Transverse colon (tissue), 4 donors: ENCODE results near the gene GLUD1. TPM values are rescaled to one million over a fixed set of nuclear protein-coding genes. Genes with fewer than 3 reads are reported as not detected.

Source experiments
- DNase-seq: peaks from one replicate; pipeline ENCODE4 v3.0.0-alpha.2; 2019
- H3K27ac ChIP-seq, 4 donors: fragments of 200-600 bp; sonication (generic); 2 replicates each; pipeline ENCODE4 v1.5.1; 2016 to 2018; ENCODE audit warnings: inconsistent platforms in 4 of 4
- H3K27me3 ChIP-seq: fragments of 200-600 bp; sonication (generic); 2 replicates; pipeline ENCODE4 v1.5.1; 2017; ENCODE audit warnings: inconsistent platforms
- H3K36me3 ChIP-seq, 4 donors: fragments of 200-600 bp; sonication (generic); 2 replicates each; pipeline ENCODE4 v1.5.1; 2017 to 2019; ENCODE audit warnings: inconsistent platforms in 4 of 4
- H3K4me1 ChIP-seq, 4 donors: fragments of 200-600 bp; sonication (generic); 2 replicates each; pipeline ENCODE4 v1.5.1; 2017 to 2020; ENCODE audit warnings: inconsistent platforms in 4 of 4
- H3K4me3 ChIP-seq, 4 donors: fragments of 200-600 bp; sonication (generic); 1 replicate in 1 of 4; 2 replicates in 3 of 4; pipeline versions ENCODE4 v1.5.1 to v1.6.1; 2017 to 2019; ENCODE audit warnings: inconsistent platforms in 4 of 4
- H3K9me3 ChIP-seq, 2 donors: fragments of 200-600 bp; sonication (generic); 2 replicates each; pipeline ENCODE4 v1.5.1; 2017 to 2019; ENCODE audit warnings: inconsistent platforms in 2 of 2
- EP300 ChIP-seq: sonication (generic); formaldehyde crosslinking; IDR thresholded peaks from one replicate; pipeline ENCODE4 v1.6.1; 2017; ENCODE audit warnings: antibody characterized with exemption, low read depth
- POLR2A ChIP-seq: fragments of 450-650 bp; IDR thresholded peaks from one replicate; pipeline ENCODE4 v1.6.1; 2016; ENCODE audit warnings: antibody characterized with exemption, mild to moderate bottlenecking, moderate library complexity
- POLR2AphosphoS5 ChIP-seq, 3 donors: sonication (generic); formaldehyde crosslinking; IDR thresholded peaks; one replicate each; pipeline ENCODE4 v1.6.1; 2016; ENCODE audit warnings: antibody characterized with exemption in 3 of 3
- WGBS, 2 donors: methylation state at CpG; one replicate each; pipeline ENCODE4 v1.1.5; 2018; ENCODE audit warnings: low coverage in 1 of 2; 5-methylcytosine and 5-hydroxymethylcytosine counted together
- in situ Hi-C, 4 donors: fragments of 200-750 bp; cut with MboI; loops; one replicate each; pipeline versions ENCODE4 v1.15.0 to v1.15.1; 2017; ENCODE audit warnings: low sequenced_read_pairs in 3 of 4, low pct_ligation_motif_present in 1 of 4, low pct_unique_long_range_greater_than_20kb in 1 of 4
- intact Hi-C: fragments of 100-400 bp; cut with DNase I; formaldehyde crosslinking; loops from one replicate; pipeline ENCODE4 v1.15.1; 2023; ENCODE audit warnings: low total_unique reads
- total RNA-seq, 4 donors: library from RNA; depleted of rRNA; stranded (reverse); fragments of >200 nt; gene quantifications; one replicate each; pipeline ENCODE4 v1.1.0, GENCODE V29; 2016
- TF ChIP-seq, protein P1 (sequence below), 5 experiments: fragments of 200-600 bp in 3 of 5; fragments of 450-650 bp in 2 of 5; sonication (generic) in 3 of 5; IDR thresholded peaks; 1 replicate in 2 of 5; 2 replicates in 3 of 5; pipeline ENCODE4 v1.5.1; 2016 to 2017; ENCODE audit warnings: antibody characterized with exemption in 5 of 5, inconsistent platforms in 3 of 5, mild to moderate bottlenecking in 2 of 5, moderate library complexity in 1 of 5

GLUD1 gene
- total RNA-seq, 4 donors from 2014 or later = 150 to 293 (median 201) TPM

- no peak for DNase-seq
- intact Hi-C loops (no loop called here), in situ Hi-C loops (no loop called here)
- Histone ChIP-seq H3K9me3 (no peaks in the 10 kb centered on the region), H3K4me3 (no peak overlapping the region), H3K27ac (no peak overlapping the region), H3K27me3 (no peaks in the 10 kb centered on the region), H3K4me1 (no peaks in the 10 kb centered on the region), H3K36me3 (peaks cover 0 to 48% (median 19%) of the 10 kb centered on the region in 4 donors)
- 94 to 100% methylated on average over 1 of the region's 1 CpG for WGBS, 2 donors
- TF ChIP-seq POLR2AphosphoS5 (IDR thresholded peaks at IDR 0.05) (no peak), EP300 (no peak), POLR2A (no peak)
- TF ChIP-seq, protein P1, sequence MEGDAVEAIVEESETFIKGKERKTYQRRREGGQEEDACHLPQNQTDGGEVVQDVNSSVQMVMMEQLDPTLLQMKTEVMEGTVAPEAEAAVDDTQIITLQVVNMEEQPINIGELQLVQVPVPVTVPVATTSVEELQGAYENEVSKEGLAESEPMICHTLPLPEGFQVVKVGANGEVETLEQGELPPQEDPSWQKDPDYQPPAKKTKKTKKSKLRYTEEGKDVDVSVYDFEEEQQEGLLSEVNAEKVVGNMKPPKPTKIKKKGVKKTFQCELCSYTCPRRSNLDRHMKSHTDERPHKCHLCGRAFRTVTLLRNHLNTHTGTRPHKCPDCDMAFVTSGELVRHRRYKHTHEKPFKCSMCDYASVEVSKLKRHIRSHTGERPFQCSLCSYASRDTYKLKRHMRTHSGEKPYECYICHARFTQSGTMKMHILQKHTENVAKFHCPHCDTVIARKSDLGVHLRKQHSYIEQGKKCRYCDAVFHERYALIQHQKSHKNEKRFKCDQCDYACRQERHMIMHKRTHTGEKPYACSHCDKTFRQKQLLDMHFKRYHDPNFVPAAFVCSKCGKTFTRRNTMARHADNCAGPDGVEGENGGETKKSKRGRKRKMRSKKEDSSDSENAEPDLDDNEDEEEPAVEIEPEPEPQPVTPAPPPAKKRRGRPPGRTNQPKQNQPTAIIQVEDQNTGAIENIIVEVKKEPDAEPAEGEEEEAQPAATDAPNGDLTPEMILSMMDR (IDR thresholded peaks at IDR 0.05) = no peak
Observed at GRCh38 chr10:87068281-87068680, 26.4 kb downstream of the GLUD1 start.

DNA sequence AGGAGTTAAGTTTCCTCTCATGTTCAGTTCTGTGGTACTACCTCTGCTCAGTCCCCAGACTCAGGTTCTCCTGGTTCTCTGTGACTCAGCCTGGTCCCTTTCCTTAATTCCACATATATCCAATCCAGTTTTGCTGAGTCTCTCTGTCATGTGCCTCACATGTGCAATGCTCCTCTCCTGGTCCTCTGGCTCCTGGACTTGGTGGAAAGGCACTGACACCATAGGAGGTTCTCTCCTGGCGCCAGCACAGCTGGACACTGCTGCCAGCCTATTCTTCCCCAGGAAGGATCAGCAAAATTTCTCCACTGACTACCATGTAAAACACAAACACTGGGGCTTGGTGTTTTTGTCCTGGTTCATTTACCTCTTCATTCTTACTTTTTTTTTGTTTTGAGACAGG is 27.8 kb downstream of the GLUD1 start:
- Histone ChIP-seq H3K4me1 (no peaks in the 10 kb centered on the region), H3K4me3 (no peak overlapping the region), H3K9me3 (no peaks in the 10 kb centered on the region), H3K27ac (no peak overlapping the region), H3K36me3 (peaks cover 0 to 50% (median 25%) of the 10 kb centered on the region in 4 donors), H3K27me3 (no peaks in the 10 kb centered on the region)
- TF ChIP-seq, protein P1 (IDR thresholded peaks at IDR 0.05) = no peak
- TF ChIP-seq POLR2A (no peak), POLR2AphosphoS5 (IDR thresholded peaks at IDR 0.05) (no peak), EP300 (no peak)
- in situ Hi-C loops = no loop called here
- intact Hi-C loops = no loop called here
- DNase-seq = no peak
- WGBS, 2 donors = 93 to 100% methylated on average over 1 of the region's 1 CpG

GRCh38 chr10:87066178-87066577 is 28.5 kb downstream of the GLUD1 start:
- no peak for DNase-seq
- WGBS, 2 donors = 95 to 100% methylated on average over 1 to 2 of the region's 2 CpGs
- no peaks in the 10 kb centered on the region for H3K27me3 ChIP-seq
- no peak overlapping the region for H3K4me3 ChIP-seq
- H3K27ac ChIP-seq = no peak overlapping the region
- H3K36me3 ChIP-seq = peaks cover 0 to 57% (median 25%) of the 10 kb centered on the region in 4 donors
- intact Hi-C loops = no loop called here
- in situ Hi-C loops = no loop called here
- H3K4me1 ChIP-seq = no peaks in the 10 kb centered on the region
- H3K9me3 ChIP-seq = no peaks in the 10 kb centered on the region
- TF ChIP-seq POLR2A = no peak
- TF ChIP-seq, protein P1 (IDR thresholded peaks at IDR 0.05) = no peak

GRCh38 chr10:87064651-87065050 is 30.0 kb downstream of the GLUD1 start:
- Histone ChIP-seq H3K9me3 (no peaks in the 10 kb centered on the region), H3K4me1 (no peaks in the 10 kb centered on the region), H3K4me3 (no peak overlapping the region), H3K36me3 (peaks cover 0 to 72% (median 32%) of the 10 kb centered on the region in 4 donors), H3K27me3 (no peaks in the 10 kb centered on the region), H3K27ac (no peak overlapping the region)
- WGBS, 2 donors = 76 to 80% methylated on average over 4 to 5 of the region's 5 CpGs
- no peak for TF ChIP-seq POLR2AphosphoS5 (IDR thresholded peaks at IDR 0.05)
- no peak for TF ChIP-seq EP300
- no peak for DNase-seq
- intact Hi-C loops = no loop called here
- in situ Hi-C loops = no loop called here

GRCh38 chr10:87060280-87060928 is 34.2 kb downstream of the GLUD1 start:
- peaks cover 0 to 78% (median 37%) of the 10 kb centered on the region in 4 donors for H3K36me3 ChIP-seq
- 68 to 81% methylated on average over 3 to 6 of the region's 6 CpGs for WGBS, 2 donors

More at GRCh38 chr10:87060280-87060928, 34.2 kb downstream of the GLUD1 start:
- Histone ChIP-seq H3K4me1 (no peaks in the 10 kb centered on the region), H3K9me3 (no peaks in the 10 kb centered on the region), H3K27me3 (no peaks in the 10 kb centered on the region), H3K27ac (no peak overlapping the region), H3K4me3 (no peak overlapping the region)
- TF ChIP-seq, protein P1 (IDR thresholded peaks at IDR 0.05) = no peak
- no peak for TF ChIP-seq POLR2A
- TF ChIP-seq EP300 = no peak
- no peak for TF ChIP-seq POLR2AphosphoS5 (IDR thresholded peaks at IDR 0.05)
- DNase-seq = no peak
- in situ Hi-C loops = no loop called here
- intact Hi-C loops = no loop called here
